Naive thymus-derived CD4-positive, alpha-beta T cell (primary cell): ENCODE results near the gene ARMC8. TPM values are rescaled to one million over a fixed set of nuclear protein-coding genes. Genes with fewer than 3 reads are reported as not detected.

ENCODE experiments used
- ATAC-seq: fragments of 150-1000 bp; cut with Tn5 transposase; 2 replicates; pipeline ENCODE4 v1.10.0; 2021; ENCODE audit warnings: mild to moderate bottlenecking, moderate library complexity
- CTCF ChIA-PET: fragments of 350-600 bp; sonication (Branson Sonifier 250); formaldehyde crosslinking; loops from one replicate; lab custom pipeline; 2021; ENCODE audit warnings: antibody characterized with exemption; lab: Charles Lee
- POLR2A ChIA-PET: fragments of 350-600 bp; sonication (Branson Sonifier 250); formaldehyde crosslinking; loops from one replicate; lab custom pipeline; 2021; ENCODE audit warnings: antibody characterized with exemption, inconsistent platforms; lab: Charles Lee
- DNase-seq, 9 donors: peaks; one replicate each; pipeline versions ENCODE4 v3.0.0 to v3.0.0-alpha.2; 2020 to 2022; ENCODE audit warnings: mixed read lengths in 1 of 9
- H3K27ac ChIP-seq: one replicate; pipeline ENCODE4 v1.7.0; 2013; ENCODE audit warnings: mild to moderate bottlenecking, low read depth, low read length, moderate library complexity
- H3K27me3 ChIP-seq, 2 donors: one replicate each; pipeline ENCODE4 v1.7.0; 2013; ENCODE audit warnings: low read length in 2 of 2, mild to moderate bottlenecking in 2 of 2, moderate library complexity in 2 of 2; ENCODE audit not compliant: control insufficient read depth in 2 of 2, insufficient read depth in 2 of 2
- H3K36me3 ChIP-seq, 3 experiments: 1 replicate in 2 of 3; 2 replicates in 1 of 3; pipeline ENCODE4 v1.7.0; 2013; ENCODE audit warnings: low read length in 3 of 3, mild to moderate bottlenecking in 3 of 3, moderate library complexity in 1 of 3; ENCODE audit not compliant: insufficient read depth in 3 of 3, control insufficient read depth in 2 of 3
- H3K4me1 ChIP-seq, 2 donors: one replicate each; pipeline ENCODE4 v1.7.0; 2013; ENCODE audit warnings: low read length in 2 of 2, mild to moderate bottlenecking in 2 of 2, moderate library complexity in 1 of 2; ENCODE audit not compliant: control insufficient read depth in 2 of 2, insufficient read depth in 2 of 2
- H3K4me3 ChIP-seq: 2 replicates; pipeline ENCODE4 v1.7.0; 2013; ENCODE audit warnings: mild to moderate bottlenecking, low read length
- H3K9me3 ChIP-seq, 3 experiments: 1 replicate in 2 of 3; 2 replicates in 1 of 3; pipeline ENCODE4 v1.7.0; 2013; ENCODE audit warnings: low read length in 3 of 3; ENCODE audit not compliant: control insufficient read depth in 2 of 3
- H3K27ac Mint-ChIP-seq, 9 donors: one replicate each; pipeline ENCODE4 v1.8.0; 2020 to 2022; ENCODE audit warnings: mixed read lengths in 9 of 9, mild to moderate bottlenecking in 8 of 9, moderate library complexity in 5 of 9, inconsistent platforms in 2 of 9
- H3K27me3 Mint-ChIP-seq, 5 donors: one replicate each; pipeline ENCODE4 v1.8.0; 2021 to 2022; ENCODE audit warnings: mixed read lengths in 5 of 5, mild to moderate bottlenecking in 1 of 5
- H3K36me3 Mint-ChIP-seq, 5 donors: one replicate each; pipeline ENCODE4 v1.8.0; 2020 to 2022; ENCODE audit warnings: mixed read lengths in 5 of 5, mild to moderate bottlenecking in 3 of 5, inconsistent platforms in 1 of 5
- H3K4me1 Mint-ChIP-seq, 7 donors: one replicate each; pipeline ENCODE4 v1.8.0; 2020 to 2022; ENCODE audit warnings: mixed read lengths in 7 of 7, mild to moderate bottlenecking in 3 of 7, inconsistent platforms in 1 of 7
- H3K4me3 Mint-ChIP-seq, 10 donors: one replicate each; pipeline ENCODE4 v1.8.0; 2020 to 2022; ENCODE audit warnings: mild to moderate bottlenecking in 10 of 10, mixed read lengths in 10 of 10, moderate library complexity in 6 of 10, inconsistent platforms in 2 of 10
- H3K9me3 Mint-ChIP-seq, 11 donors: one replicate each; pipeline ENCODE4 v1.8.0; 2020 to 2022; ENCODE audit warnings: mixed read lengths in 11 of 11, mild to moderate bottlenecking in 4 of 11, inconsistent platforms in 1 of 11, moderate library complexity in 1 of 11
- intact Hi-C, 2 donors: fragments of 100-400 bp; cut with micrococcal nuclease; formaldehyde crosslinking; loops; one replicate each; pipeline ENCODE4 v1.15.1; 2023
- polyA plus RNA-seq, 2 donors: library from polyadenylated mRNA; unstranded; fragments of 300-500 nt; fragmentation: Illumina TruSeq; gene quantifications; one replicate each; pipeline ENCODE4 v1.2.3, GENCODE V29; 2021
- total RNA-seq, 6 experiments: library from RNA in 5 of 6; stranded (reverse) in 5 of 6; gene quantifications; 1 replicate in 5 of 6; 2 replicates in 1 of 6; pipeline ENCODE4 v1.2.3 and lab custom pipeline; 2021 to 2026

Gene ARMC8
- total and polyA plus RNA-seq, 7 experiments from 2014 or later: 43.3 to 72.3 (median 65.2) TPM

DNA sequence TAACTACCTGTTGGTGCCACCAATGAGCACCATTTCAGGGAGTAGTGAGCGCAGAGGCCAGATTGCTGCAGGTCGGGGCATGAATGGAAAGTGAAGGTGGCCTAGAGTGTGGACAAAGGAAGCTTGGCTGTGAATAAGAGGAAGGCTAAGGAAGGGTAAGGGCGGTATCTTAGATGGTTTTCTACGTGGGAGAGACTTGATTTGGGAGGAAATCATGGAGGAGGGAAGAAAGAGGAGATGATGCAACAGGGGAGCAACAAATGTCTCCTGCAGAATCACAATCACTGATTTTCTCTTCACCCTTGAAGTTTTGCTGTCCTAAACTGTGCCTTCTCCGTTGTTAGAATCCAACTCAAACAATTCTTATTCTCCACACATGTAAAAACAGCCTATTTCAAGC is 120.8 kb downstream of the ARMC8 start:
- Histone ChIP-seq H3K9me3 (peaks cover 5 to 23% (median 6%) of the 10 kb centered on the region in 3 experiments), H3K4me1 (no peaks in the 10 kb centered on the region), H3K36me3 (no peaks in the 10 kb centered on the region), H3K4me3 (no peak overlapping the region), H3K27ac (no peak overlapping the region), H3K27me3 (no peaks in the 10 kb centered on the region)
- DNase-seq: no peak
- ATAC-seq: no peak
- intact Hi-C loops: no loop called here
- Mint-ChIP-seq H3K4me1 (no peaks in the 10 kb centered on the region), H3K4me3 (peak overlapping the region in 1 of 10 donors; percentile 51), H3K27ac (no peak overlapping the region), H3K9me3 (peaks cover 5 to 63% (median 39%) of the 10 kb centered on the region in 11 donors), H3K27me3 (peaks cover 0 to 13% (median 7%) of the 10 kb centered on the region in 5 donors), H3K36me3 (peaks cover 12 to 55% (median 25%) of the 10 kb centered on the region in 5 donors)
- ChIA-PET CTCF (no interaction called here), POLR2A (no interaction called here)

DNA sequence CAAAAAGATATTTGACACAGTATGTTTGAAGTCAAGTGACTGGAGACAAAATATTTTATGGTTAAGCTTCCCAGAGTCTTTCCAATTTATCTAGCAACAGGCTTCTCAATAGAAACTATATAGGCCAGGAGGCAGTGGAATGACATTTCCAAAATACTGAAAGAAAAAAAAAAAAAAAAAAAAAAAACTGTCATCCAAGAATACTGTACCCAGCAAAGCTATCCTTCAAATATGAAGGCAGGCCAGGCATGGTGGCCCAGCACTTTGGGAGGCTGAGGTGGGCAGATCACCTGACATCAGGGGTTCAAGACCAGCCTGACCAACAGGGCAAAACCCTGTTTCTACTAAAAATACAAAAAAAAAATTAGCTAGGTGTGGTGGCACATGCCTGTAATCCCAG is 121.7 kb downstream of the ARMC8 start:
- Histone ChIP-seq H3K27me3 (no peaks in the 10 kb centered on the region), H3K36me3 (no peaks in the 10 kb centered on the region), H3K9me3 (peaks cover 5 to 23% (median 6%) of the 10 kb centered on the region in 3 experiments), H3K4me3 (no peak overlapping the region), H3K27ac (no peak overlapping the region), H3K4me1 (no peaks in the 10 kb centered on the region)
- Mint-ChIP-seq H3K4me1 (no peaks in the 10 kb centered on the region), H3K4me3 (no peak overlapping the region), H3K27me3 (peaks cover 0 to 13% (median 10%) of the 10 kb centered on the region in 5 donors), H3K9me3 (peaks cover 5 to 63% (median 39%) of the 10 kb centered on the region in 11 donors), H3K27ac (no peak overlapping the region), H3K36me3 (peaks cover 12 to 55% (median 25%) of the 10 kb centered on the region in 5 donors)
- ATAC-seq: no peak
- ChIA-PET POLR2A (no interaction called here), CTCF (no interaction called here)
- no peak for DNase-seq
- intact Hi-C loops: no loop called here

DNA sequence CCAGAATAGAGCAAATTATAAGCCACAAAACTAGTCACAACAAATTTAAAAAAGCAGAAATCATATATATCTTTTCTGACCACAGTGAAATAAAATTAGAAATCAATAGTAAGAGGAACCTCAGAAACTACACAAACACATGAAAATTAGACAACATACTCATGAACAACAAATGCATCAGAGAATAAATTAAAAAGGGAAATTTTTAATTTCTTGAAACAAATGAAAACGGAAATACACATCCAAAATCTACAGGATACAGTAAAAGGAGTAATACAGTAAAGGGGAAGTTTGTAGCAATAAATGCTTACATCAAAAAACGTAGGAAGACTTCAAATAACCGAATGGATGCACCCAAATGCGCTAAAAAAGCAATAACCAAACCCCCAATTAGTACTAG is 123.4 kb downstream of the ARMC8 start:
- Histone ChIP-seq H3K4me1 (no peaks in the 10 kb centered on the region), H3K36me3 (no peaks in the 10 kb centered on the region), H3K27ac (no peak overlapping the region), H3K4me3 (no peak overlapping the region), H3K9me3 (peaks cover 5 to 23% (median 6%) of the 10 kb centered on the region in 3 experiments), H3K27me3 (no peaks in the 10 kb centered on the region)
- ChIA-PET CTCF (no interaction called here), POLR2A (no interaction called here)
- ATAC-seq (no peak), DNase-seq (no peak)
- Mint-ChIP-seq H3K27me3 (peaks cover 0 to 13% (median 10%) of the 10 kb centered on the region in 5 donors), H3K27ac (no peak overlapping the region), H3K4me3 (no peak overlapping the region), H3K4me1 (no peaks in the 10 kb centered on the region), H3K9me3 (peaks cover 5 to 63% (median 39%) of the 10 kb centered on the region in 11 donors), H3K36me3 (peaks cover 12 to 55% (median 22%) of the 10 kb centered on the region in 5 donors)
- intact Hi-C loops: no loop called here

DNA sequence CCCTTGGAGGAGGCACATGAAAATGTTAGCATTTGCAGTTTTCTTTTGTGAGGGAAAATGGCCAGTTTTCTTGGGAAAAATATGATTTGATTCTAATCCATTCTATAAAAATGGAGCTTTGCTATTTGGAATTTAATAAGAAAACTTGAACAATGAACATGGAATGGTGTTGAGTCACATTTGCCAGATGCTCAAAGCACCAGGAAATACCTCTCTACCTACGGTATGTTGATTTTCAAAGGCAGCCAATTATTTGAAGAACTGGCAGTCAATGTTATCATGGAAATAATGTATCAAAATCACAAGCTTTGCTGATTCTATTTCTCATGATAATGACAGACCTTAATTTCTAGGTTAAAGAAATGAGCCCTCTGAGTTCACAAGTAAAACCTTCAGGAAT is 127.7 kb downstream of the ARMC8 start:
- Mint-ChIP-seq H3K27ac (no peak overlapping the region), H3K9me3 (peaks cover 0 to 32% (median 20%) of the 10 kb centered on the region in 11 donors), H3K36me3 (peaks cover 0 to 31% (median 9%) of the 10 kb centered on the region in 5 donors), H3K4me1 (no peaks in the 10 kb centered on the region), H3K27me3 (peaks cover 0 to 13% (median 0%) of the 10 kb centered on the region in 5 donors), H3K4me3 (no peak overlapping the region)
- intact Hi-C loops: no loop called here
- ChIA-PET CTCF (interaction anchor here (1.7 kb wide), 1 partner anchor 14 kb away, joined by 6 read pairs; no protein-coding TSS in a partner anchor), POLR2A (no interaction called here)
- Histone ChIP-seq H3K9me3 (peaks cover 0 to 2% (median 0%) of the 10 kb centered on the region in 3 experiments), H3K36me3 (no peaks in the 10 kb centered on the region), H3K27ac (no peak overlapping the region), H3K4me3 (no peak overlapping the region), H3K27me3 (no peaks in the 10 kb centered on the region), H3K4me1 (no peaks in the 10 kb centered on the region)
- DNase-seq: no peak
- ATAC-seq: no peak

DNA sequence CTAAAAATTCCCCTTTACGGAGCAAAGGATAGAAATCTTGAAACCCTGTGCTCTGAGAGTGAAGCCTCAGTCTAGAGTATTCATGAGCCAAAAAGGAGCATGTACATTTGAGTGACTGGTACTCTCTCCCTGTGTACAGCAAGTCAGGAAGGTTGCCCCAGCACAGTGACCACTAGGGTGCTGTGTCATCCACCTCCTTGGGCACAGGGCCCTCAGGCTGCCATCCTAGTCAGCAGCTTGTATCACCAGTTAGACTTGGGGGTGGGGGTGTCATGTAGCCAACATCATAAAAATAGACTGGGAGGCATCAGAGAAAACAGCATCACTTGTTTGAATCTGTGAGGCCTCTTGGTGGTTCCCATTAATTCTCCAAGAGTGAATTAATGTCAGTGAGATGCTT is 130.6 kb downstream of the ARMC8 start:
- ATAC-seq (no peak), DNase-seq (no peak)
- H3K4me1 Mint-ChIP-seq: peaks cover 6 to 29% (median 23%) of the 10 kb centered on the region in 7 donors
- intact Hi-C loops: no loop called here
- peaks cover 0 to 1% (median 0%) of the 10 kb centered on the region in 5 donors for H3K36me3 Mint-ChIP-seq
- Histone ChIP-seq H3K27ac (no peak overlapping the region), H3K4me3 (no peak overlapping the region), H3K27me3 (no peaks in the 10 kb centered on the region), H3K36me3 (no peaks in the 10 kb centered on the region), H3K4me1 (peaks cover 0 to 5% of the 10 kb centered on the region in 2 donors), H3K9me3 (no peaks in the 10 kb centered on the region)
- POLR2A ChIA-PET: no interaction called here
- peaks cover 0 to 2% (median 0%) of the 10 kb centered on the region in 11 donors for H3K9me3 Mint-ChIP-seq
- no peak overlapping the region for H3K4me3 Mint-ChIP-seq
- peaks cover 0 to 5% (median 0%) of the 10 kb centered on the region in 5 donors for H3K27me3 Mint-ChIP-seq
- H3K27ac Mint-ChIP-seq: no peak overlapping the region
- CTCF ChIA-PET: interaction anchor here (1.3 kb wide), 1 partner anchor 11 kb away, joined by 3 read pairs; no protein-coding TSS in a partner anchor

DNA sequence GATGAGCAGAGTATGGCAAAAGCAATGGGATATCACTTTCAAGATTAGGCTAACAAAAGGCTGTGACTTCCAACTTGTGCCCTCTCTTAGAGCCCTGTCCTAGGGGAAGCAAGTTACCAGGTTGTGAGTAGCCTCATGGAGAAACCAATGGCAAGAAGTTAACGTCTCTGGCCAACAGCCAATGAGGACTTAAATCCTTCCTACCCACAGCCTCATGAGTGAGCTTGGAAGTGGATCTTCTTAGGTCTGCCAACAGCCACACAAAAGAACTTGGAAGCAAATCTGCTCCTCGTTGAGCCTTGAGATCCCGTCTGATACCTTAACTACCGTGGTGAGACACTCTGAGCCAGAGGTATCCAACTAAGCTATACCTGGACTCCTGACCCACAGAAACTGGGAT is 136.9 kb downstream of the ARMC8 start:
- Histone ChIP-seq H3K4me1 (peaks cover 5 to 18% of the 10 kb centered on the region in 2 donors), H3K27me3 (no peaks in the 10 kb centered on the region), H3K9me3 (no peaks in the 10 kb centered on the region), H3K36me3 (no peaks in the 10 kb centered on the region), H3K27ac (no peak overlapping the region), H3K4me3 (no peak overlapping the region)
- peaks cover 13 to 63% (median 52%) of the 10 kb centered on the region in 7 donors for H3K4me1 Mint-ChIP-seq
- ChIA-PET CTCF (no interaction called here), POLR2A (interaction anchor here (1.1 kb wide), 1 partner anchor 137 kb away, joined by 3 read pairs; the partner anchor contains the start of gene ARMC8)
- H3K27me3 Mint-ChIP-seq: no peaks in the 10 kb centered on the region
- H3K4me3 Mint-ChIP-seq: no peak overlapping the region
- no peak for ATAC-seq
- intact Hi-C loops: no loop called here
- no peak overlapping the region for H3K27ac Mint-ChIP-seq
- H3K36me3 Mint-ChIP-seq: no peaks in the 10 kb centered on the region
- H3K9me3 Mint-ChIP-seq: no peaks in the 10 kb centered on the region
- no peak for DNase-seq

DNA sequence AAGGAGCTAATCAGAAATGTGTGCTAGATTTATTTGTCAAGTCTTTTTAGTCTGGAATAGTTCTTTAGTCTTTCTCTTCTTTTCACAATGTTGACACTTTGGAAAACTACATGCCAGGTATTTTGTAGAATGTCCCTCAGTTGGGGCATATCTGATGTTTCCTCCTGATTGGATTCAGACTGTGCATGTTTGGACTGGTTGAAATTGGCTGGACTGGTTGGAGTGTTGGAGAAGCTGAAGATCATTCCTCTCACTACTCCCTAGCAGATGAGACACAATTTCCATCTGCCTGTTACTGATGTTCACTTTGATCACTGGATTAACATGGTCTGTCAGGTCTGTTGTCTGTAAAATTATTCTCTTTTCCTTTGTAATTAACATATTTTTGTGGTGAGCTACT is 138.9 kb downstream of the ARMC8 start:
- Mint-ChIP-seq H3K27me3 (no peaks in the 10 kb centered on the region), H3K4me3 (no peak overlapping the region), H3K4me1 (peaks cover 19 to 63% (median 56%) of the 10 kb centered on the region in 7 donors), H3K9me3 (no peaks in the 10 kb centered on the region), H3K27ac (no peak overlapping the region), H3K36me3 (no peaks in the 10 kb centered on the region)
- no peaks in the 10 kb centered on the region for H3K27me3 ChIP-seq
- ChIA-PET POLR2A (no interaction called here), CTCF (interaction anchor here (0.7 kb wide), 2 partner anchors 25 to 139 kb away, joined by 4 read pairs; partner anchors contain the start of gene ARMC8)
- intact Hi-C loops: loop anchor here in 1 of 2 donors (5.0 kb wide), 3 partner anchors 39 to 1016 kb away; partner anchors contain the start of gene MRPS22
- H3K4me3 ChIP-seq: no peak overlapping the region
- peaks cover 0 to 3% (median 0%) of the 10 kb centered on the region in 3 experiments for H3K36me3 ChIP-seq
- no peaks in the 10 kb centered on the region for H3K9me3 ChIP-seq
- ATAC-seq (no peak), DNase-seq (no peak)
- H3K4me1 ChIP-seq: peaks cover 5 to 18% of the 10 kb centered on the region in 2 donors
- H3K27ac ChIP-seq: no peak overlapping the region
